Glomerular endothelial cell (primary cell): Measurements from ENCODE around the gene PHLDA2. TPM values are rescaled to one million over a fixed set of nuclear protein-coding genes. Genes with fewer than 3 reads are reported as not detected.
"Not testable (repeated sequence)": the region's sequence is repeated elsewhere in the genome, so short reads cannot be mapped to it uniquely, and the experiment has no call there.

Experiments
- DNase-seq: peaks from one replicate; pipeline ENCODE4 v3.0.0-alpha.2; 2011; ENCODE audit warnings: low read depth, low spot score; ENCODE audit errors: extremely low read depth
- total RNA-seq: library from RNA; depleted of rRNA; stranded (reverse); fragments of >200 nt; gene quantifications from 2 replicates; pipeline ENCODE4 v1.2.3, GENCODE V29; 2015

PHLDA2 gene
- total RNA-seq, 1 donor from 2014 or later, result 95.4 TPM

- DNase-seq, result no peak
Measured at GRCh38 chr11:2945757-2946287, 16.6 kb upstream of the PHLDA2 start.

DNA sequence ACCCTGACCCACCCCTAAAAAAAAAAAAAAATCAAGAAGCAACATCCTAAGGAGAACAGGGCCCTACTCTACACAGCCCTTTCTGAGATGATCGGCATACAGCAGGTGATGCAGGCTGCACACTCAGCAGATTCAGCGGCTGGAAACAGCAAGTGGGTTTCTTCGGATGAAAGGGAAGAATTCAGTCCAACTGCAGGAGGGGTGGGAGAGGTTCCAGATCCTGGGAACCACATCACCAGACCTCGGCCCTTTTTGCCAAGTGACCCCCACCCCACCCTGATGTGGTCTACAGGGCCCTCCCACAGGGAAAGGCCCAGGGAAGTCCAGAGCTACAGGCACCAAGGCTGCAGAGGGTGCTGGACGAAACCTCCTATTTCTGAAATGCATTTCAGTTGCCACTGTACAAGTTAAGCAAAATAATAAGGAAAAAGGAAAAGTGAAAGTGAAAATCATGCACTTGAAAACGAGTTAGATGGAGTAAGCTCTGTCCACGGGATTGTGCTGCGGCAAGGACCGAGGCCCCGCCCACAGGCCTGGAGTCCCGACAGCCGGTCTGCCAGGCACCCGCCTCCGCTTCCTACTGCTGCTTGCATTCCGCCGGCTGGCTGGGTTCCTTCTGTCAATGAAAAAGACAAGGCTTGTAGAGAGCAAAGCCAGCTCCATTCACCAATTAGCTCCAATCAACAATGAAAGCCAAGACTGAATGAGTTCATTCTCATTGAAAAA, 16.0 kb upstream of the PHLDA2 start:
- no peak for DNase-seq

GRCh38 chr11:2944530-2944929, 15.3 kb upstream of the PHLDA2 start:
- no peak for DNase-seq

DNA sequence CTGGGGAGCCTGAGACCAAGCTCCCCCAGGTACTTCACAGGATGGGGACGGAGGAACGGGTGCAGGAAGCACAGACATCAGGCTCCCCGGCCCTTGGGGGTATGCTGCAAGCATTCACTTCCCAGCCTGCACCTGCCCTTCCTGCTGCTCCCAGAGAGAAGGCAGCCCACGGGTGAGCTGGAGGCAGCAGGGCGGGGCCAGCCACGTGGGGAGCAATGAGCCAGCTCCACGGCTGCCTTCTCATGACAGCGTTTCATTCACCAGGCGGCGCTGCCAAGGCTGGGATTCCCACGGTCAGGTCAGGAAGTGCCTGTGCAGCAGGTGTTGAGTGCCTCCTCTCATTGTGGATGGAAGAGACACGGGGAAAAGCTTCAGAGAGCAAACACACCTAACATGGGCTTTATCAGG, 14.5 kb upstream of the PHLDA2 start:
- no peak for DNase-seq

DNA sequence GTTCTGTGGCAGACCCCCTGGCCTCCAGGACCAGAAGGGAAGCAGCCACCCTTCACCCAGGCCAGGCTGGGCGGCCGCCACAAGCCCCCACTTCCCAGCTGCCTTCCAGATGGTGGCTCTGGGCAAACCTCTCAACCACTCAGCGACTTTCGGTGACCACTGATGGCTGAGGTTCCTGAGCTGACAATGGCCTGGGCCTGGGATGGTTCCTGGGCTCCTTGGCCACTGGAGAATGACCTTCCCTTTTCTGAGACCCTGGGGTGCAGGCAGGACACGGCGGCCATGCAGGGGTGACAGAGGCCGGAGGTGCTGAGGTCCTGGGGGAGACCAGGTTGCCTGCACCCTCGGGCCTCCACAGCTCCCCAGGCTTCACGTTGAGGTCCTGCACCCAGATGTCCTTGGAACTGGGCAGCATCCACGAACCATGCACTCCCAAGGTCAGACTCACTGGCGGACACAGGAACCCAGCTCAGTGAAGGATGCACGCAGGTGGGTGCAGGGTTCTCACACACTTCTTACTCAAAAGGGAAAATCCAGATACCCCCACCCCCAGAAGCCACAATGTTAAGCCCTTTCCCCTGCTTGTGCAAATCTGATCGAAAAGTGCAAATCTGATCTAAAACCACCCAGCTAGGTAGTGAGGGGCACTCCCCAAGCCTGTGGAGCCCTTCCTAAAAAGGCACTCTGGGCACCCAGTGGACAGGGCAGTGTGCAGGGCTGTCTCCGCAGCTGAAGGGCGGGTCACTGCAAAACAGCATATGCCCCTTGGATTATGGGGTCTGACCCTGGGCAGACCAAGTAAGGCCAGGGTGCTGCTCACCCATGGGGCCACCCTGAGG, 13.9 kb upstream of the PHLDA2 start:
- no peak for DNase-seq

DNA sequence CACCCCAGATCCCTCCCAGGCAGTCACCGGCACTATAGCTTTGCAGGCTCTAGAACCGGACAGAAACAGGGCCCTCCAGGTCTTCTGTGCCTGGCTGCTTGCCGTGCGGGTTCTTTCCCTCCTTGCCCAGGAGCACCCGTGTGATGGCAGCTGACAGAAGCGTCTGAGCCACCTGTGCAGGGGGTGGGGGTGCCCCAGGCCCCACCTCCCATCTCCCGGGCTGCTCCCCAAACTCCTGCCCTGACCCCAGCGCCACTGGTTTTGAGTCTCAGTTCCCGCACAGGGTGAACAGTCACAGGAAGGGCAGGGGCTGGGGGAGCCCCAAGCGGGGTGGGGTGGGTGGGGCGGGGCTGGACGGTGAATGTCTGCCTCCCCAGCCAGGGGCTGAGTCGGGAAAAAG, 13.2 kb upstream of the PHLDA2 start:
- no peak for DNase-seq

- no peak for DNase-seq
Measured at GRCh38 chr11:2940921-2941821, 12.0 kb upstream of the PHLDA2 start.

DNA sequence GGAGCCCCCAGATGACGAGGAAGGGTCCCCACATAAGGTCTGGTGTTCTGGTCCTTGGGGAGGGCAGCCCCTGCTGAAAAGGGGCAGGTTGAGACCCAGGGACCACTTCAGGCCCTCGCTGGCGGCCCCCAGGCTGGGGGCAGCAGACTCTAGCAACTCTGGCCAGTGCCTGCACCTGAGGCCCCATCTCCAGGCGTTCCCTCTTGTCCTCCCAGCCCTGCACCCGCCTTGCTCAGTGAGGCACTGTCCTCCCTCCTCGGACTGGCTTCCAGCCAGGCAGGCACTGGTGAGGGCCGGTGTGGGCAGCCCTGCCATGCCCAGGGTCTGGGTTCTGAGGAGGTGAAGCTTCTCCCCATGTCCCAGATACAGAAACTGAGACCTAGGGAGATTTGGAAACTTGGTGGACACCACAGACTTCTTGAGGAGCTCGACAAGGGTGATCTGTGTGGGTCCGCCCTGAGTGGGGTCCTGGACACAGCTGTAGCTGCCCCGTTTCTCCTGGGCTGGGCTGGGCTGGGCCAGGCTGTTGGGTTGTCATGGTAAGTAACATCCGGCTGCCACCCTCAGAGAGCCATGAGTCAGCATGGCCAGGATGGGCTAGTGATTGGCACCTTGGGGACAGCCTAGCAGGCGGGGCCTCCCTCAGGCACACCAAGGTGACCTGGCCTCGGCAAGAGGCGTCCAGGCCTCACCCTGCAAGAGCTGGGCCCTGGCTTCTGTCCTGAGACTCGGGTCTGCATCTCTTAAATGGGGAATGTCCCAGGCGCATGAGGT, 11.1 kb upstream of the PHLDA2 start:
- no peak for DNase-seq

GRCh38 chr11:2938458-2939418, 9.5 kb upstream of the PHLDA2 start:
- DNase-seq, result not testable (repeated sequence)

GRCh38 chr11:2937641-2938457, 8.6 kb upstream of the PHLDA2 start:
- DNase-seq, result not testable (repeated sequence)

DNA sequence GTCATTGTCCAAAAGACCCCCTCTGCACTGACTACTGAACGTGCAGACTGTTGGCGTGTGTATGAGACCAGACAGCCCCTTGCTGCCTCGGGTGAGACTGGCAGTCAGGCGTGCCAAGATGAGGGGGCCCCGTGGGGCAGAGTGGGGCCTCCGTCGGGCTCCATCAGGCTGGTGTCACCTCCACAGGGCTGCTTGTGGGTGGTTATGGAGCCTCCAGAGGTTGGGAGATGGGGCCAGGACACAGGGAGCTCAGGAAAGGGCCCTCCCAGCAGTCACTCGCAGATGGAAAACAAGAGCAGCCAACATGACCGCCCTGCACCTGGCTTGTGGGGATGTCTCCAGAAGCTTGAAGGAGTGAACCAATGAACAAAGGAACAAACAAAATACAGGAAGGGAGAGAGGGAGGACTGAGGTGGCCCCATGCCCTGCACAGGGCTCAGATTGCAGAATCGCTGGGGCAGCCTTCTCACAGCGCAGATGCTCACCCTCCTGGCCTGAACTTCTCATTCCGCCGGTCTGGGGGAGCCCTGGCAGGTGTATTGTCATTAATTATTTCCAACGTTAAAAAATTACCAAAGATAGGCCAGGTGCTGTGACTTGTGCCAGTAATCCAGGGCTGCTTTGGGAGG, 5.5 kb upstream of the PHLDA2 start:
- DNase-seq, result no peak

DNA sequence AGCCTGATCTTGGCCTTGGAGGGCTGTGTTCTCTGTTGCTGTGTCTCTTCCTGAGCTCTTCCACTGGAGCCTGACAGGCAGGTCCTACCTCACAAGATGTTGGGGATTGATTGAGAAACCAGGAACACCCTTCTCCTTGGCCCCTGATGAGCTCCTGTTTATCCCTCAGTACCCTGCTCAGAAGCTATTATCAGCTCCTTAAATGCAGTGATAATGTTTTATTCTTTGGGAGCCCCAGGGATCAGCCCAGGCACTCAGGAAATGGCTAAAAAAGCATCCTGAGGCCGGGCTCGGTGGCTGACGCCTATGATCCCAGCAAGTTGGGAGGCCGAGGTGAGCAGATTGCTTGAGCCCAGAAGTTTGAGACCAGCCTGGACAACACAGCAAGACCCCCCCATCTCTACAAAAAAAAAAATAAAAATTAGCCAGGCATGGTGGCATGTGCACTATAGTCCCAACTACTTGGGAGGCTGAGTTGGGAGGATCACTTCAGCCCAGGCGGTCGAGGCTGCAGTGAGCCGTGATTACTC, 4.9 kb upstream of the PHLDA2 start:
- no peak for DNase-seq

GRCh38 chr11:2933375-2934020, 4.3 kb upstream of the PHLDA2 start:
- DNase-seq, result no peak

DNA sequence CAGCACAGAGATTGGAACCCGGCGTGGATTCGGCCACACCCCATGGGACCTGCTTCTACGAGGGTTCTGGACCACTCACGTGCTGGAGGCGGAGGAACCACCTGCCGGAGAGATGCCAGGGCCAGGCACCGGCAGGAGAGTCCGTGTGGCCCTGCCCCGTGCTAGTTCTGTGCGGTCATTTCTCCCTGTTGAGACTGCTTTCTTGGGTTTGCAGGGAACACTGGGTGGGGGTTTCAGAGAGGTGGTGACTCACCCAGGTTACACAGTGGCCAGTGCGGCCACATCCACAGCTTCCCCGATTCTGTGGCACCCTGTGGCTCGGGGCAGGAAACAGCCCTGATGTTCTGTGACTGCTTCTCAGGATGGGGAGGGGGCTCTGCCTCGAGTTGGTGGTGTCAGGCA, 3.6 kb upstream of the PHLDA2 start:
- no peak for DNase-seq

GRCh38 chr11:2931771-2932738, 2.8 kb upstream of the PHLDA2 start:
- no peak for DNase-seq

DNA sequence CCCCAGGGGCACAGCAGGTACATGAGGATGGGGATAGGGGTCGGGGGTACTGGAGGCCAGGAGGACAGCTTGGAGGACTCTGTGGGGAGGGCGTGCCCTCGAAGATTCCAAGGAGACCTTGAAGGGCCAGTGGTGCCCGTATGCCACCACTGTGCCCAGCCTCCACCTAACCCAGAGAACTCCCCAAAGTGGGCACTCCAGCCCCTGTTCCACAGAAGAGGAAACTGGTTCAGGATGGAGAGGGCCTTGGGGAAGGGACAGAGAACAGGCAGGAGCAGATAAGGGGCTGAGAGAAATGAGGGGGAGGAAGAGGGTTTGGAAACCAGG, 2.2 kb upstream of the PHLDA2 start:
- DNase-seq, result no peak
